ENCODE data around the gene PARP6.

The PARP6 gene

DNA sequence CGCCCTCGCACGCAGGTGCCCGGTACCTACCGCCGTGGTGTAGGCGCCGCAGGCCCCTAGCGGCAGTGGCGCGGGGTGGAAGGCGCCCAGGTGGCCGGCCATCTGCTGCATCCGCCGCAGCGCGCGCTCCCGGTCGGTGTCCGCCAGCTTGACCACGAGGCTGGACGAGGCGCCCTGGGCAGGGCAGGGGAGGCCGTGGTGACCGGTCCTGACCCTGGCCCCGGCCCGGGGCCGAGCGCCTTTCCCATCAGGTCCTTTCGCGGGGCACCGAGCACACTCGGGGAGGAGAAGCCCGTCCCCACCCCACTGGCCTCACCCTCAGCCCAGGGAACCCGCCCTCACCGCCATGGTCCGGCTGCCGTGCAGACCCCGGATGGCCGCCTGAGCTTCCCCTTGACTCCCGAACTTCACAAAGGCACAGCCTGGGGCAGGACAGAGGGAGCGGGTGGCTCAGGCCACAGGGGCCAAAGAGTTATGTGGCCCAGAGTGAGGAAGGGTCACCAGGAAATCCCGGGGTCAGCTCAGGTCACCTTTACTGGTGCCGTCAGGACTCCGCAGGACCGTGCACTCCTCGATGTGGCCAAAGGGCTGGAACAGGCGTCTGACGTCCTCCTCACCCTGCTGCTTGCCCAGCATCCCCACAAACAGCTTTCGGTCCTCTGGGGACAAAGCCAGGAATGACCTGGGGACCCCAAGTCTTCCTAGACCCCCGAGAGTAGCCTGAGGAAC is 17.4 kb upstream of the PARP6 start:
- DNase-seq (ENCODE audit: low read depth), result no peak
- TF ChIP-seq, protein P1, sequence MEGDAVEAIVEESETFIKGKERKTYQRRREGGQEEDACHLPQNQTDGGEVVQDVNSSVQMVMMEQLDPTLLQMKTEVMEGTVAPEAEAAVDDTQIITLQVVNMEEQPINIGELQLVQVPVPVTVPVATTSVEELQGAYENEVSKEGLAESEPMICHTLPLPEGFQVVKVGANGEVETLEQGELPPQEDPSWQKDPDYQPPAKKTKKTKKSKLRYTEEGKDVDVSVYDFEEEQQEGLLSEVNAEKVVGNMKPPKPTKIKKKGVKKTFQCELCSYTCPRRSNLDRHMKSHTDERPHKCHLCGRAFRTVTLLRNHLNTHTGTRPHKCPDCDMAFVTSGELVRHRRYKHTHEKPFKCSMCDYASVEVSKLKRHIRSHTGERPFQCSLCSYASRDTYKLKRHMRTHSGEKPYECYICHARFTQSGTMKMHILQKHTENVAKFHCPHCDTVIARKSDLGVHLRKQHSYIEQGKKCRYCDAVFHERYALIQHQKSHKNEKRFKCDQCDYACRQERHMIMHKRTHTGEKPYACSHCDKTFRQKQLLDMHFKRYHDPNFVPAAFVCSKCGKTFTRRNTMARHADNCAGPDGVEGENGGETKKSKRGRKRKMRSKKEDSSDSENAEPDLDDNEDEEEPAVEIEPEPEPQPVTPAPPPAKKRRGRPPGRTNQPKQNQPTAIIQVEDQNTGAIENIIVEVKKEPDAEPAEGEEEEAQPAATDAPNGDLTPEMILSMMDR (conservative IDR thresholded peaks at IDR 0.05; ENCODE audit: low read length), result no peak
- no peak overlapping the region for H3K4me3 ChIP-seq (ENCODE audit: low read length)

DNA sequence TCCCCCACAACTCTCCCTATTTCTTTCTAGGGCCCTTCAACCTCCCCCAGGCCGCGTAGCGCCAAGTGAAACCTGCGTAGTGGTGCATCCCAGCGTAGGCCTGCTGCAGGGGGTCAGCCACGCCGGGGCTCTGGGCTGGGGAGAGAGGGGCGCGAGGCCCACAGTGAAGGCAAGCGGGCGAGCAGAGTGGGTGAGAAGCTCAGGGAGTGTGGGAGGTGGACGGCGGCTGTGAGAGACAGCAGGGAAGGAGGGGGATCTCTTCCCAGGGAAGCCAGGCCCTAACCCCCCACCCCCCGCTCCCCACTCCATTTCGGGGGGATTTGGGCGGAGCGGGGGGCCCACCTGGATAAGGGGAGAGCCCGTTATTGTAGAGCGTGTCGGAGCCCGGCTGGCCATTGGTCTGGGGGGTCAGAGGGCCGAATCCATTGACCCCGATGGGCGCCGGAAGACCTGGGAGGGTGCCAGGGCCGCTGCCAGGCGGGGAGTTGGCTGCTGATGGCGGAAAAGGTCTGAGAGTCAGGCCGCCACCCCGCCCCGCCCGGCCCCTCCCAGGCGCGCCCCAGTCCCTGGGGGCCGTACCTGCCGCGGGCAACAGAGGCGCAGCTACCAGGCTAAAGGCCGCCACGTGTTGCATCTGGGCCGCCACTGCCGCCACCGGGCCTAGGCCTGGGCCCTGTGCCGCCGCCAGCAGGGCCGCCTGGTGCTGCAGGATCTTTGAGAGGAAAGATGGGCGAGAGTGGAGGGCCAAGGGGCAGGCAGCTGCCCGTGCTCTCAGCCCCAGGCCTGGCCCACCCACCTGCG is 16.6 kb upstream of the PARP6 start:
- no peak overlapping the region for H3K4me3 ChIP-seq (ENCODE audit: low read length)
- TF ChIP-seq, protein P1 (conservative IDR thresholded peaks at IDR 0.05; ENCODE audit: low read length), result no peak
- no peak for DNase-seq (ENCODE audit: low read depth)

DNA sequence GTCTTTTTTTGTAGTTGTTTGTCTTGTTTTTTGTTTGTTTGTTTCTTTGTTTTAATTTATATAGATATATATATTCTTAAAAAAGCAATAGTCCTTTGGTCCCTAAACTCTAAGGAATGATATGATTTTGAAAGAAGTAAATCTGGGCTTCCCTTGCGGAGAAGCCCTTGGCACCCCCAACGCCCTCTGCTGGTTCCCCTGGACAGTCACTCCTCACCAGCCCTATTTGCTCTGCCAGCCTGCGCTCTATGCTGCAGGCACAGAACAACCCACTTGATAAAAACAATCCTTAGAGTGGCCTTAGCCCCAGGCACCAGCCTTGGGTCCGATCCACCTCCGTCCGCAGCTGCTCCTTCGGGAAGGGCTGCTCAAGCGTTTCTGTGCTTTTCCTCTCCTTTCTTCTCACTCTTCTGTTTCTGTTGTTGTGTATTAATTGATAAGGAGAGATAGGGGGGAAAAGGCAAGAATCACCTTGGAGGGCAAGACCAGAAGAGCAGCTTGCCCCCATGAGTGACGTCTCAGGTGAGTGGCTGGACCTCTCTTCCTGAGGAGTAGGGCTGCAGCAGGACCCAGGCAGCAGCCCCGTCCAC is 13.7 kb upstream of the PARP6 start:
- DNase-seq (ENCODE audit: low read depth), result peak; percentile 33
- no peak overlapping the region for H3K4me3 ChIP-seq (ENCODE audit: low read length)
- TF ChIP-seq, protein P1 (conservative IDR thresholded peaks at IDR 0.05; ENCODE audit: low read length), result peak; percentile 57

DNA sequence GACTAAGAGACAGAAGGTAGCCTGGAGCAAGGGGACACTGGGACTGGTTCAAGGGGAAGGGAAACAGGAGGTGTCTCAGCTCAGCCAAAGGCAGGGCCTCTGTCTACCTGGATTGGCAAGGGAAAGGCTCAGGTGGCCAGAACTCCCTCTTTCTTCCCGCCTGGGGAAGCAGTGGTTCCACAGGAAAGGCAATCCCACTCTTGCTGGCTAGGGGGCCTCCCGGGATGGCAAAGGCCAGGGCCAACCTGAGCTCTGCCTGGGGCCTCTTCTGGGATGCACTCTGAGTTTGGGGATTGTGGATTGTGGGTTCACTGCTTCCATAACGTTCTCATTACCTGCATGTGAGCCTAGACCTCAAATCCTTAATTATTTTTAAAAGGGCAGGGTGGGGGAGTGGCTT is 13.0 kb upstream of the PARP6 start:
- TF ChIP-seq, protein P1 (conservative IDR thresholded peaks at IDR 0.05; ENCODE audit: low read length), result no peak
- DNase-seq (ENCODE audit: low read depth), result no peak
- no peak overlapping the region for H3K4me3 ChIP-seq (ENCODE audit: low read length)

DNA sequence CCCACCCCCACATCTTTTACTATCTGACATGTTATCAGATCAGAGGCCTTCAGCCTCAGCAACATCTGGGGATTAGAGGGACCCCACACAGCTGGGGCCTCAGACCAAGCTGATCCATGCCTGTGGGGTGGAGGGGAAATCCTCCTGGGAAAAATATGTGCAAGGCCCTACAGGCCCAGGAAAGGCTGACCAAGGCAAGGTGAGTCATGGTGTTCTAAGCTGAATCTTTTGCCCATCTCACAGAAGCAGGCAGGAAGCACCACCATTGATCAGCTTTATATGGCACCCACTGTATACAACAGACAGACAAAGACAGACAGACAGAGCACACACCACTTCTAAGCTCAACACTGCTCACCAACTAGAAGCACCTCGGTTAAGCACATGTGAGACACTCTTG is 12.4 kb upstream of the PARP6 start:
- no peak for DNase-seq (ENCODE audit: low read depth)
- H3K4me3 ChIP-seq (ENCODE audit: low read length), result no peak overlapping the region
- TF ChIP-seq, protein P1 (conservative IDR thresholded peaks at IDR 0.05; ENCODE audit: low read length), result no peak

DNA sequence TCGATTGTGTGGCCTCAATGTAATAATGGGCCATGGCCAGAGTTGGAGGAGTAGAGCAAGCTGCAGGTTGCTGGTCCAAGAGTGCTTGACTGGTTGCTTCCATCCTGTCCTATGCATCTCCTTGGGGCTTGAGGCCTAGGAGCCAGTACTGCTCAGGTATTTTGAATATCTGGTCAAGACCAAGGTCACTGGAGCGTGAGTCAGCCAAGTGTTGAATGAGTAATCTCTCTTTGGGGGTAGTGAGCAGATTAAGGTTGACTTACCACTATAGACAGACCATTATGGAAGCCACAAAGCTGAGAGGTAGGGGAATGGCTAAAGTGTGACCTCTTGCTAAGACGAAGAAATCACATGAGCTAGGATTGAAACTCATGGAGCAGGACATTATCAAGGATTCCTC is 9.4 kb upstream of the PARP6 start:
- TF ChIP-seq, protein P1 (conservative IDR thresholded peaks at IDR 0.05; ENCODE audit: low read length), result no peak
- no peak for DNase-seq (ENCODE audit: low read depth)
- H3K4me3 ChIP-seq (ENCODE audit: low read length), result no peak overlapping the region
